ENCODE results near the gene OARD1.

DNA sequence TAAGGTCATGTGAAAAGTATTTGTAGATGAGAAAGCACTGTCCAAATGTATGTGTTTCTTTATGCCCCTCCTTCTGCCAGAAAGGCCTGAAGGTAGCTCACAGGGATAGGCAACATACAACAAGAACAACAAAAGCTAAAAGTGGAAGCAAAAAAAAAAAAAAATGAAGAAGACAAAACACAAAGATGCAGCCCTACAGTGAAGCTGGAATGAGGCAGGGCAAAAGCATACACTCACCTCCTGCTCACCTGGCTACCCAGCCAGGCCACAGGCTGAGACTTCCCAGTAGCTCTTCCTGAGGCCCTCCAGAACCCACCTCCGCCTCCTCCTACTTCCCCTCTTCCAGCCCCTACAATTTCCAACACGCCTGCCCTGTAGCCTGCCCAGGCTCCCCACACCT is 35.6 kb downstream of the OARD1 start:
- TF ChIP-seq, protein P1, sequence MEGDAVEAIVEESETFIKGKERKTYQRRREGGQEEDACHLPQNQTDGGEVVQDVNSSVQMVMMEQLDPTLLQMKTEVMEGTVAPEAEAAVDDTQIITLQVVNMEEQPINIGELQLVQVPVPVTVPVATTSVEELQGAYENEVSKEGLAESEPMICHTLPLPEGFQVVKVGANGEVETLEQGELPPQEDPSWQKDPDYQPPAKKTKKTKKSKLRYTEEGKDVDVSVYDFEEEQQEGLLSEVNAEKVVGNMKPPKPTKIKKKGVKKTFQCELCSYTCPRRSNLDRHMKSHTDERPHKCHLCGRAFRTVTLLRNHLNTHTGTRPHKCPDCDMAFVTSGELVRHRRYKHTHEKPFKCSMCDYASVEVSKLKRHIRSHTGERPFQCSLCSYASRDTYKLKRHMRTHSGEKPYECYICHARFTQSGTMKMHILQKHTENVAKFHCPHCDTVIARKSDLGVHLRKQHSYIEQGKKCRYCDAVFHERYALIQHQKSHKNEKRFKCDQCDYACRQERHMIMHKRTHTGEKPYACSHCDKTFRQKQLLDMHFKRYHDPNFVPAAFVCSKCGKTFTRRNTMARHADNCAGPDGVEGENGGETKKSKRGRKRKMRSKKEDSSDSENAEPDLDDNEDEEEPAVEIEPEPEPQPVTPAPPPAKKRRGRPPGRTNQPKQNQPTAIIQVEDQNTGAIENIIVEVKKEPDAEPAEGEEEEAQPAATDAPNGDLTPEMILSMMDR (conservative IDR thresholded peaks at IDR 0.05; ENCODE audit: low read depth, low read length), result no peak
- TF ChIP-seq EZH2phosphoT487 (IDR thresholded peaks at IDR 0.05; ENCODE audit: borderline replicate concordance, low read length), result no peak
